Immature natural killer cell (primary cell): ENCODE results near the gene SLCO2B1. TPM values are rescaled to one million over a fixed set of nuclear protein-coding genes. Genes with fewer than 3 reads are reported as not detected.

Experiments
- polyA plus RNA-seq, 3 donors: library from polyadenylated mRNA; unstranded; fragments of 300-500 nt; fragmentation: Illumina TruSeq; gene quantifications; one replicate each; pipeline ENCODE4 v1.2.3, GENCODE V29; 2021

Gene SLCO2B1
- polyA plus RNA-seq, 3 donors from 2014 or later = not detected

Other genes with a start within 250 kb of the SLCO2B1 start
- 10 to 100 TPM in 1 of 3 donors, 1 to 10 TPM in 2; 3.4 to 10.6 (median 7.2) TPM for gene XRRA1, start 202.0 kb upstream of the SLCO2B1 start, polyA plus RNA-seq
- 100 to 1,000 TPM; 236 to 327 (median 281) TPM for gene SPCS2, start 201.8 kb upstream of the SLCO2B1 start, polyA plus RNA-seq
- gene NEU3, start 162.2 kb upstream of the SLCO2B1 start, polyA plus RNA-seq = 1 to 10 TPM; 1.5 to 4.6 (median 2.0) TPM
- not detected for gene OR2AT4, start 54.2 kb upstream of the SLCO2B1 start, polyA plus RNA-seq
- under 1 TPM in 1 of 3 donors, not detected in 2; 0.13 TPM for gene TPBGL, start 89.7 kb downstream of the SLCO2B1 start, polyA plus RNA-seq
- 10 to 100 TPM; 28.7 to 51.1 (median 41.5) TPM for gene ARRB1, start 200.6 kb downstream of the SLCO2B1 start, polyA plus RNA-seq
- 1,000 to 10,000 TPM; 2,605 to 4,768 (median 2,974) TPM for gene RPS3, start 248.4 kb downstream of the SLCO2B1 start, polyA plus RNA-seq